Fibroblast of skin of scalp (primary cell): ENCODE measurements around the gene RET.

Source experiments
- DNase-seq: peaks from one replicate; pipeline ENCODE4 v3.0.0-alpha.2; 2013

The RET gene

GRCh38 chr10:43044961-43045621 lies 31.8 kb upstream of the RET start:
- no peak for DNase-seq

- no peak for DNase-seq
These were observed 31.1 kb upstream of the RET start for GRCh38 chr10:43045631-43046287.

- DNase-seq, result no peak
These were observed 30.4 kb upstream of the RET start for GRCh38 chr10:43046288-43046991.

GRCh38 chr10:43047288-43047970 lies 29.4 kb upstream of the RET start:
- no peak for DNase-seq

GRCh38 chr10:43048301-43049051 lies 28.4 kb upstream of the RET start:
- peak; percentile 58 for DNase-seq

DNA sequence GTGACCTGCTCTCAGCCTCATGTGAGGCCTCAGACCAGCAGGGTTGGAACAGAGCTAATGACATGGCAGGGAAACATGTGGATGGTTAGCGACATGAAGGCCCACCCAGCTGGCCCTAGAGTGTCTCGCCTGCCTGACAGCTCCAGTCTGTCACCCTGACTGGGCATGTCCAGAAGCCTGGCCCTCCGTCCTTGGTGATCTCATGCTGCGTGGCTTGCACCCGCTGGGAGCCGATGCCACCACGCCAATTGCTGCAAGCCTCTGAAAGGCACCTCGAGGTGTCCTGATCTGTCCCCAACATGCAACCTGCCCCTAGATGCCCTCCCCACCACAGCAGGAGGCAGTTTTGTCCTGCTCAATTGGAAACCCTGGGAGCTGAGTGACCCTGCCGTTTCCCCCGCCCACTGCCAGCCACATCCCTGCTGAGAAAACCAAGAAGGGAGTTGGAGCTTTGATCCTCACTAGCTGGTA lies 27.8 kb upstream of the RET start:
- no peak for DNase-seq

DNA sequence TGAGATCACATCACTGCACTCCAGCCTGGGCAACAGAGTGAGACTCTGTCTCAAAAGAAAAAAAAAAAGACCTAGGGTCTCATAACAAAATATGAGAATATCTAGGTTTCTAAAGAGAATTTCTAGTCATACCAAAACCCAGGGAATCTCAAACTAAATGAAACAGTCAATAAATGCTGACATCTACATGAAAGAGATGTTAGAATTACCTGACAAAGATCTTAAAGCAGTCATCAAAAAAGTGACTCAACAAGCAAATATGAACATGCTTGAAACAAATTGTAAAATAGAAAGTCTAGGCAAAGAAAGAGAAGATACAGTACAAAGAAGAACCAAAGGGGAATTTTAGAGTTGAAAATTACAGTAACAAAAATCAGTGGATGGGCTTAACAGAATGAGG lies 26.9 kb upstream of the RET start:
- DNase-seq, result no peak

GRCh38 chr10:43053825-43054224 lies 23.0 kb upstream of the RET start:
- DNase-seq, result no peak

GRCh38 chr10:43054593-43054992 lies 22.3 kb upstream of the RET start:
- no peak for DNase-seq

GRCh38 chr10:43055217-43055616 lies 21.7 kb upstream of the RET start:
- no peak for DNase-seq

GRCh38 chr10:43055991-43056567 lies 20.8 kb upstream of the RET start:
- DNase-seq, result no peak

DNA sequence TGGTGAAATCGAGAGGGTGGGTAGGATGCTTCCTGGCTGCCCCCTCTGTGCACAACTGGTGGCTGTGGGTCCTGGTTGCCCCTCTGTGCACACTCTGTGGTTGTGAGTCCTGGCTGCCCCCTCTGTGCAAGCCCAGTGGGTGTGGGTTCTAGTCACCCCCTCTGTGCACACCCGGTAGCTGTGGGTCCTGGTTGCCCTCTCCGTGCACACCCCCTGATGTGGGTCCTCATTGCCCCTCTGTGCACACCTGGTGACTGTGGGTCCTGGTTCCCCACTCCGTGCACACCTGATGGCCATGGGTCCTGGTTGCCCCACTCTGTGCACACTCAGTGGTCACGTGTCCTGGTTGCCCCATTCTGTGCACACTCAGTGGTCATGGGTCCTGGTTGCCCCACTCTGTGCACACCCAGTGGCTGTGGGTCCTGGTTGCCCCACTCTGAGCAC lies 20.3 kb upstream of the RET start:
- DNase-seq, result no peak

DNA sequence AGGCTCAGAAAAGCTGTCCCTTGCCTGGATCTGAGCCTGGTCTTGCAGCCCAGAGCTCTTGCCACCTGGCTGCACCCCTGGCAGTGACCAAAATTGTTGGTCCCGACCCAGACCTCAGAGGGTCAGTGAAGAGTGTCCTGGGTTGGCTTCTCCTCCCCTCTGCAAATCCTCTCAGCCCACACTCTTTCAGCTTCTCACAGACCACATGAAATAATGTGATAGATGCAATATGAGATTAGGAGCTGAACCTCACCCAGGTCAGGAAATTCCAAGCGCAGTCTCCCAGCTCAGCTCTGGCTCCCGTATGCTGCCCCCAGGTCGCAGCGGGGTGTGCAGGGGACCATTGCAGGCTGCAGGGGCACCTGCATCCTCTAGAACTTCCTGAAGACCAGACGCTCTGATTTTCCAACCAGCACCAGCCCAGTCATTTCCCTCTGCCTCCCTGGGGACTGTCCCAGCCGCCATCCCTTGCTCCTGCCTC lies 19.6 kb upstream of the RET start:
- no peak for DNase-seq

- no peak for DNase-seq
These were observed 19.0 kb upstream of the RET start for GRCh38 chr10:43057831-43058340.

DNA sequence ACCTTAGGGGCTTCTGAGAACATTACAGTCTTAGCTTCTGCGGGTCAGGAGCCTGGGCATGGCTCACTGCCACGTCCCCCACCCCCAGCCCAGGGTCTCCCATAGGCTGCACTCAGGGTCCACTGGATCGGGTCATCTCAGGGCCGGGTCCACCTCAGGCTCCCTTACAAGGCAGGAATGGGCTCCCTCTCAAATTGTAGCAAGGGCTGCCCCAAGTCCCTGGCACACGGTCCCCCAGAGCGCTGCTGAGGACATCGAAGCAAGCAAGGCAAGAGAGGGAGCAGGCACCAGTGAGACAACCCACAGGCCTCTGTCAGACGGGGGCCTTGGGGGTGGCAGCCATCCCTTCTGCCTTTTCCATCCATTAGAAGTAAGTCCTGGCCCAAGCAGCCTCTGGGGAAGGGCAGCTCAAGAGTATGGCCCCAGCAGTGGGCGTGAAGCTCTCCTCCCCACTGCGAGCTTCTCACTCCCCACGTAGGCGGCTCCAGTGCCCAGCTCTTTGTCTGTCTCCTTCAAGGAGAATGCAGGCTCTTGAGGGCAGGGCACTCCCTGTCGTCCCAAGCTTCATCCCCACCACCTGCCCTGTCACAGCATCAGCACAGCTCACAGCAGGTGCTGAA lies 18.0 kb upstream of the RET start:
- DNase-seq, result no peak

DNA sequence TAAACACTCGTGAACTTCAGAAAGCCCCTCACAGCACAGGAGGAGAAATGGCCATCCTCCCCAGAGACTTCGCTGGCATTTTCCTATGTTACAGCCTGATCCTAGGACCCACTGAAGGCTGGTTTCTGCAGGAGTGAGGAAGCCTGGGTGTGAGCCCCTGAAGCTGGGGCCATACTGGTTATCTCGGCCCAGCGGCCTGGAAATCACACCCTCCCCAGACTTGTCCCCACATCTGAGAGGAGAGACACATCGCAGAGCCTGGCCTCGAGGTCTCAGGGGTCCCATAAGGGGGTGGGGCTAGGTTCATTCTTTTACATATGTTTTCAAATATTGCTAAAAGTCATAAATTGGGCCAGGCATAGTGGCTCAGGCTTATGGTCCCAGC lies 17.5 kb upstream of the RET start:
- no peak for DNase-seq

DNA sequence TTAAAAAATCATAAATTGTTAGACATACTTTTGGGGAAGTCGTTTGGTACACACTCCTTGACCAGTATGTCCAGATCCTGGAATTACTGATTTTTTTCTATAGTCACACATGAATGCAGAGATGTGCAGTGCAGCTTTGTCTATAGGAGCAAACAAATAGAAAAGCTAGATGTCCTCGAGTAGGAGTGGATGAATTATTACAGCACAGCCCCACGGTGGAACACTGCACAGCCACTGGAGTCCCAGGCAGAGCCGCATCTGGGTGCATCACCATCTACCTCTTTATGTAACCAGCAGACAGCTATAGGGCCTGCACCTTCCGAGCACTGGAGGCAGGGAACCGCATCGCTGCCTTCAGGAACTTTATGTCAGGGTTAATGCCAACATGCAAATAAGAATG lies 17.0 kb upstream of the RET start:
- no peak for DNase-seq

DNA sequence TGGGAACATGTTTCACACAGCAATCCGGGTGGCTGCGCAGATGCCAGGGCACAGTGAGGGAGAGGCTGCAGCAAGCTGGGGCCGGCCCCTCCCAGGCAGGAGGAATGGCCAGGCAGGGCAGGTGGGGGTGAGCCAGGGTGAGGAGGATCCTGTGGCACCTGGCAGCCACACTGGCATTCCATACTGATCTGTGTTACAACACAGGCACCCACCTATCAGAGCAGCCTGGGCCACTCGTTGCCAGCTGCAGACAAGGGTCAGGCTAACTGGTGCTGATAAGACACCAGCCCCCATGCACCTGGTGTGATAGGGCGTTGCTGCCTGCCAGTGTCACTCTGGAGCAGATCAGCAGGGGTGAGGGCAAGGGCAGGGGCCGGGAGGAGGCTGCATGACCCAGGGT lies 16.6 kb upstream of the RET start:
- DNase-seq, result no peak

DNA sequence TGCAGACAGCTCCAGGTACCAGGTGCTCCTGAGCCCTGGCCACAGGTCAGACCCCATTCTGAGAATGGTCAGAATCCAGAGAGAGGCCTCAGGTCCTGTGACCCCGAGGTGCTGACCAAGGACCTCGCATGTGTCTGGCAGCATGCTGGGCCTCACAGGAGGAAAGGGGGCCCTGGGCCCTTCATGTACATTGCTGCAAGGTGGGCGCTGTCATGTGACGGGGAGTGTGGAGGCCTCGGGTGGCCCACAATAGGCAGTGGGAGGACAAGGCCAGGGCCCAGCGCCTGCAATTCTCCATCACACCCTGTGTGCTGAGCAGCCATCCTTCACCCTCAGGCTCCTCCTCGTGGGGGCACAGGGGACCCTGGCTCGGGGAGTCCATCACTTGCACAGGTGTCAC lies 15.5 kb upstream of the RET start:
- no peak for DNase-seq

DNA sequence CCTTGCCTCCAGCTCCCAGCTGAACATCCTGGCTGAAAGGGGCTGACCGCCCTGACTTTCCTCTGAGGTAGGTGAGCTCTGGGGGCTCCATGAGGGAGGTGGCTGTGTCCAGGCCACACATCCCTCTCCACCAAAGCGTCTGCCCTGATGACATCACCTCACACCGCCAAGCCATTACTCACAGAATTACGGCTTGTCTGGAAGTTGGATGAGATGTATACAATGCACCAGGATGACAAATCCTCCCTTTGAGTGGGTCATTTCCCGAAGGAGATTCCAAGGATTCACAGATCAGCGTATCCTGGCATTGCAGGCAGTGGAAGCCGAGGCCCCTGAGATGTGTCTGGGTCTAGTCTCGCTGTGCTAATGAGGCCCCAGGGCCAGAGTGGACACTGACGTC lies 15.1 kb upstream of the RET start:
- peak; percentile 7 for DNase-seq
